GM13977 (cell line): ENCODE data around the gene PTPRR.

Source experiments
- DNase-seq: peaks from one replicate; pipeline ENCODE4 v3.0.0; 2012; ENCODE audit warnings: low spot score
- in situ Hi-C: fragments of 300-500 bp; cut with MboI; formaldehyde crosslinking; loops from one replicate; pipeline ENCODE4 v1.12.0; 2022; ENCODE audit warnings: low sequenced_read_pairs, low pct_unique_long_range_greater_than_20kb, mixed read lengths, inconsistent platforms; ENCODE audit not compliant: unreplicated experiment
- TF ChIP-seq, protein P1 (sequence below): IDR thresholded peaks from 2 replicates; pipeline ENCODE4 v1.5.1; 2012; ENCODE audit warnings: mild to moderate bottlenecking, control low read depth; ENCODE audit not compliant: insufficient read depth; ENCODE audit errors: extremely low read depth, missing control alignments

The PTPRR gene

DNA sequence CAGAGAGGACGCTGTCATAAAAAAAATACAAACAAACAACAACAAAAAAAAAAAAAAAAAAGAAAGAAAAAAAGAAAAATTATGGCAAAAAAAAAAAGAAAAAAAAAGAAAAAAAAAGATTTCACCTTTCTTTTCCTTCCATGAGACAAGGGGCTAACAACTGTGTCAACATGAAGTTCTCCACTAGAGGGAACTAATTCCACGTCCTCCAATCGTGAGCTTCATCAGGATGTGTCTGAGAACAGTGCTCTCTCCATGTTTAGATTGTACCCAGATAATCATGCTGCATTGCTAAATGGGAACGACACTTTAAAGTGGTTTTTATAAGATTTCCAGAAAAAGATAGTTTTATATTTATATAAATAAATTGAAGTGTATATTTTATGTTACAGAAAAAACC is 187.2 kb downstream of the PTPRR start:
- in situ Hi-C loops: no loop called here

DNA sequence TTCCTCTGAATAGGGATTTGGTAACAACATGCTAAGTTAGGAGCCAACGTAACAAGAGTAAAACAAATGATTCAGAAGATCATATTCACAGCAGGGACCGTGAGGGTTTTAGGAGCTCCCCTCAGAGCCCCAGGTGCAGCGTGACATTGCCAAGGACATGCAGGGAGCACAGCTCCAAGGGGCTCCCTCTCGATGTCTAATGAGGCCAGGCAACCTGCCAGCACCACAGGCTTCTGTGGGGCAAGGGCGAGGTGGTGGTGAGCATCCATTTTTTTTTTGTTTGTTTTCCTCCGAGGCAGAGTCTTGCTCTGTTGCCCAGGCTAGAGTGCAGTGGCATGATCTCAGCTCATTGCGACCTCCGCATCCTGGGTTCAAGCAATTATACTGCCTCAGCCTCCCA is 188.3 kb downstream of the PTPRR start:
- DNase-seq: no peak
- in situ Hi-C loops: no loop called here
- TF ChIP-seq, protein P1, sequence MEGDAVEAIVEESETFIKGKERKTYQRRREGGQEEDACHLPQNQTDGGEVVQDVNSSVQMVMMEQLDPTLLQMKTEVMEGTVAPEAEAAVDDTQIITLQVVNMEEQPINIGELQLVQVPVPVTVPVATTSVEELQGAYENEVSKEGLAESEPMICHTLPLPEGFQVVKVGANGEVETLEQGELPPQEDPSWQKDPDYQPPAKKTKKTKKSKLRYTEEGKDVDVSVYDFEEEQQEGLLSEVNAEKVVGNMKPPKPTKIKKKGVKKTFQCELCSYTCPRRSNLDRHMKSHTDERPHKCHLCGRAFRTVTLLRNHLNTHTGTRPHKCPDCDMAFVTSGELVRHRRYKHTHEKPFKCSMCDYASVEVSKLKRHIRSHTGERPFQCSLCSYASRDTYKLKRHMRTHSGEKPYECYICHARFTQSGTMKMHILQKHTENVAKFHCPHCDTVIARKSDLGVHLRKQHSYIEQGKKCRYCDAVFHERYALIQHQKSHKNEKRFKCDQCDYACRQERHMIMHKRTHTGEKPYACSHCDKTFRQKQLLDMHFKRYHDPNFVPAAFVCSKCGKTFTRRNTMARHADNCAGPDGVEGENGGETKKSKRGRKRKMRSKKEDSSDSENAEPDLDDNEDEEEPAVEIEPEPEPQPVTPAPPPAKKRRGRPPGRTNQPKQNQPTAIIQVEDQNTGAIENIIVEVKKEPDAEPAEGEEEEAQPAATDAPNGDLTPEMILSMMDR: no peak

More for the DNA sequence above, 187.2 kb downstream of the PTPRR start:
- peak; percentile 57 for DNase-seq
- TF ChIP-seq, protein P1: peak; percentile 60

DNA sequence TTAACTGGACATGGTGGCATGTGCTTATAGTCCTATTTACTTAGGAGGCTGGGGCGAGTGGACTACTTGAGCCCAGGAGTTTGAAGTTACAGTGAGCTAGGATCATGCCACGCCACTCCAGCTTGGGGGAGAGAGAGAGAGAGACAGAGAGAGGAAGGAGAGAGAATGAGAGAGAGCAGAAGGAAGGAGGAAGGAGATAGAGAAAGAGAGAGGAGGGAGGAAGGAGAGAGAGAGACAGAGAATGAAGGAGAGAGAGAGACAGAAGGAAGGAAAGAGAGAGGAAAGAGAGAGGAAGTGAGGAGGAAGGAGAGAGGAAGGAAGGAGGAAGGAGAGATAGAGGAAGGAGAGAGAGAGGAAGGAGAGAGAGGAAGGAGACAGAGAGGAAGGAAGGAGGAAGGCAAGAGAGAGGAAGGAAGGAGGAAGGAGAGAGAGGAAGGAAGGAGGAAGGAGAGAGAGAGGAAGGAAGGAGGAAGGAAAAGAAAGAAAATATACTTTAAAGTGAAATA is 189.8 kb downstream of the PTPRR start:
- in situ Hi-C loops: no loop called here
- TF ChIP-seq, protein P1: no peak
- DNase-seq: no peak

DNA sequence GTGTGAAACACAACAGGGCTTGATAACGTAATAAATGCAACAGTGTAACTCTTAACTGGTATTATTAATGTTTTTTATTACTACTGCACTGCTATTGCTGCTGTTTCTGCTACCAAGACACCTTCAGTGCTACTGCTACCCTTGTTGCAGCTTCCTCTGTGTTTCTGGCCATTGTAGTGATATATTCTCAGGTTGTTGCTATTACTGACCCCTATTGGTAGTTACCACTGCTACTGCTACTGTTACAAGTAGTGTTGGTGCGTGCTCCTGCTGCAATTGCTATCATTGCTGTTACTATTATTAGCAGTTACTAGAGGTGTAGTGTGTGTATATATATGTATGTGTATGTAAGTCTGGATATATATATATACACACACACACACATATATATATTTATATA is 196.1 kb downstream of the PTPRR start:
- TF ChIP-seq, protein P1: peak; percentile 29
- no peak for DNase-seq
- in situ Hi-C loops: loop anchor here (10.0 kb wide), 1 partner anchor 840 kb away; no protein-coding TSS in a partner anchor

DNA sequence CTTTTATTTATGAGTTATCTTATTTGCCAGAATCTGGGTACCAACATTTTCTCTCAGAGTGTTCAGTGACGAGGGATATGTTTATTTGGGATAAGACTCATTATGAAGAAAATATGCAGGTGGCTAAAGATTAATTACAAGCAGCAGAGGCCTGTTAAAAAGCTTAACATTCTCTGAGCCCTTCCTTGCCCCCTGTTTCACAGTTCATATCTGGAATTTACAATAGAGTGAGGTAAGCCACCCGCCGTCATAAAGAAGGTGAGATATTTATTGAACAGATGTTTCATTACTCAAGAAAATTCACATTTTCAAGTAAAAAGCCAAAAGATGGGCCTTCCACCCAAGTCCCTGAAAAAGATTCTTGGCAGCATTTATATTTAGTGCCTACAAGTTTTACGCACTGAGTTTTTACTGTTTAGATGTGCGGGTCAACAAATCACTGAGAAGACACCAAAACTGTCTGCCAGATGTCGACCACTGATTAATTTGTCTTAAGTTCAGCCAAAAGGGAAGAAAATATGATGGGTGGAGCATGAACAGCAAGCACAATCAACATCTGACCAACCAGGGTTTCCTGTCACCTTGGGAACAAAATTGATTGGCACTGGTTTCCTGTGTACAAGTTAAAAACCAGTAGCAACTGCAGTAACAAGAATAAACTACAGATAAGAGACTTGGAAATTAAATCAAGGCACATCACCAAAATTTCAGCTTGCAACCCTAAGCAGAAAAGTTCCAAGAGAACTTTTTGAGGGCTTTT is 197.8 kb downstream of the PTPRR start:
- in situ Hi-C loops: loop anchor here (10.0 kb wide), 1 partner anchor 838 kb away; no protein-coding TSS in a partner anchor

DNA sequence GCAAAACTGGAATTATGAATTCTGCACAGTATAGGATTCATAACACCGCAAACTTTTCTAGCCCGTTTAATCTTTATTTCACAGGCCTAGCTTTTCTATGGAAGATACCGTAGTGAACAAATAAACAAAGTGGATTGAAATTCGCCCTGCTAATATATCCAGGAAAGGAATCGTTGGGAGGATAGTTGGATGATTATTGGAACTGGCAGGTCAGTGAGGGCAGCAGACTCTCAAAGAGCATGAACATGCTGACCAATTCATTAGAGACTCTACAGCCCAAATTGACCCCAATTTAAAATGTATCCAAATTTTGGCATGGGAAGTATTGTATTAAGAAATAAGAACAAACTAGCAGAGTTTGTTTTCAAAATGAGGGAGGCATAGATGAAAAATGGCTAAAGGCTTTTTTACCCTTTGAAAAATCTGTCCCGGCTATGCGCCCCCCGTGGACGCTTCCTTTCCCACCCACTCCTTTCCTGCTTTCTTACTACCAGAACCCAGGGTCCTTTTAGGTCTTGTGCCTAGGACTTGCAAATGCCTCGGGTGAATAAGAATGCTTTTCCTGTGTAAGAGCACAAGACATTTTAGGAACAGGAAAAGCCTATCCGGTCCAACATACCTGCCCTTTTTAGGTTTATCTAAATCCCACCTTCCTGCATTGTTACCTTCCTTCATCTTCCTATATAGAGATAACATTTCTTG is 198.7 kb downstream of the PTPRR start:
- TF ChIP-seq, protein P1: no peak
- in situ Hi-C loops: loop anchor here (10.0 kb wide), 1 partner anchor 837 kb away; no protein-coding TSS in a partner anchor
- DNase-seq: no peak

More for the DNA sequence above, 197.8 kb downstream of the PTPRR start:
- TF ChIP-seq, protein P1: no peak
- no peak for DNase-seq
